ENCODE measurements around the gene IL17RC. TPM values are rescaled to one million over a fixed set of nuclear protein-coding genes. Genes with fewer than 3 reads are reported as not detected.
"Not testable (repeated sequence)": the region's sequence is repeated elsewhere in the genome, so short reads cannot be mapped to it uniquely, and the experiment has no call there.

IL17RC gene
- 10 to 100 TPM; 37.8 to 47.6 (median 41.6) TPM for polyA plus RNA-seq (ENCODE audit: insufficient read length in 4 of 4)

- DNase-seq (ENCODE audit: low read depth in 4 of 4, low spot score in 2 of 4): peak in 3 of 4 donors; percentile 42 to 62 (median 48)
These were observed at the start of gene IL17RC for GRCh38 chr3:9916734-9917680. TSS of gene IL17RC (plus strand) at chr3:9917098. CDS start at chr3:9917316, 218 bp downstream.

- DNase-seq (ENCODE audit: low read depth in 4 of 4, low spot score in 2 of 4): no peak
These were observed 49.8 kb upstream of the IL17RC start for GRCh38 chr3:9867106-9867505.

GRCh38 chr3:9869955-9870354 is 46.9 kb upstream of the IL17RC start:
- no peak for DNase-seq (ENCODE audit: low read depth in 4 of 4, low spot score in 2 of 4)

GRCh38 chr3:9870978-9871377 is 45.9 kb upstream of the IL17RC start:
- no peak for DNase-seq (ENCODE audit: low read depth in 4 of 4, low spot score in 2 of 4)

GRCh38 chr3:9872067-9872466 is 44.8 kb upstream of the IL17RC start:
- not testable (repeated sequence) for DNase-seq (ENCODE audit: low read depth in 4 of 4, low spot score in 2 of 4)

GRCh38 chr3:9875448-9875847 is 41.5 kb upstream of the IL17RC start:
- DNase-seq (ENCODE audit: low read depth in 4 of 4, low spot score in 2 of 4): no peak

- not testable (repeated sequence) for DNase-seq (ENCODE audit: low read depth in 4 of 4, low spot score in 2 of 4)
These were observed 40.6 kb upstream of the IL17RC start for GRCh38 chr3:9876255-9876654.

- no peak for DNase-seq (ENCODE audit: low read depth in 4 of 4, low spot score in 2 of 4)
These were observed 39.9 kb upstream of the IL17RC start for GRCh38 chr3:9876991-9877390.

GRCh38 chr3:9878700-9879099 is 38.2 kb upstream of the IL17RC start:
- no peak for DNase-seq (ENCODE audit: low read depth in 4 of 4, low spot score in 2 of 4)

- DNase-seq (ENCODE audit: low read depth in 4 of 4, low spot score in 2 of 4): no peak
These were observed 36.9 kb upstream of the IL17RC start, which contains the start of gene CIDEC for GRCh38 chr3:9879830-9880549. TSS of gene CIDEC (minus strand) at chr3:9880253. CDS start at chr3:9878486, 1,767 bp downstream.

GRCh38 chr3:9881441-9881840 is 35.5 kb upstream of the IL17RC start:
- DNase-seq (ENCODE audit: low read depth in 4 of 4, low spot score in 2 of 4): no peak

GRCh38 chr3:9883706-9884554 is 33.0 kb upstream of the IL17RC start:
- DNase-seq (ENCODE audit: low read depth in 4 of 4, low spot score in 2 of 4): no peak

- DNase-seq (ENCODE audit: low read depth in 4 of 4, low spot score in 2 of 4): no peak
These were observed 32.2 kb upstream of the IL17RC start for GRCh38 chr3:9884555-9885165.

GRCh38 chr3:9886328-9886727 is 30.6 kb upstream of the IL17RC start:
- DNase-seq (ENCODE audit: low read depth in 4 of 4, low spot score in 2 of 4): no peak

- no peak for DNase-seq (ENCODE audit: low read depth in 4 of 4, low spot score in 2 of 4)
These were observed 29.4 kb upstream of the IL17RC start for GRCh38 chr3:9887480-9887879.

- DNase-seq (ENCODE audit: low read depth in 4 of 4, low spot score in 2 of 4): no peak
These were observed 28.4 kb upstream of the IL17RC start for GRCh38 chr3:9888540-9888939.

GRCh38 chr3:9889405-9889804 is 27.5 kb upstream of the IL17RC start:
- DNase-seq (ENCODE audit: low read depth in 4 of 4, low spot score in 2 of 4): no peak

- peak; percentile 79 to 88 (median 84) for DNase-seq (ENCODE audit: low read depth in 4 of 4, low spot score in 2 of 4)
These were observed 26.4 kb upstream of the IL17RC start, which contains the start of gene JAGN1 for GRCh38 chr3:9890249-9891071. TSS of gene JAGN1 (plus strand) at chr3:9890610. CDS start at chr3:9890723, 113 bp downstream.

GRCh38 chr3:9891072-9891622 is 25.8 kb upstream of the IL17RC start:
- DNase-seq (ENCODE audit: low read depth in 4 of 4, low spot score in 2 of 4): no peak
